Measurements from ENCODE around the gene CCDC34.
"Not testable (repeated sequence)": the region's sequence is repeated elsewhere in the genome, so short reads cannot be mapped to it uniquely, and the experiment has no call there.

Gene CCDC34

DNA sequence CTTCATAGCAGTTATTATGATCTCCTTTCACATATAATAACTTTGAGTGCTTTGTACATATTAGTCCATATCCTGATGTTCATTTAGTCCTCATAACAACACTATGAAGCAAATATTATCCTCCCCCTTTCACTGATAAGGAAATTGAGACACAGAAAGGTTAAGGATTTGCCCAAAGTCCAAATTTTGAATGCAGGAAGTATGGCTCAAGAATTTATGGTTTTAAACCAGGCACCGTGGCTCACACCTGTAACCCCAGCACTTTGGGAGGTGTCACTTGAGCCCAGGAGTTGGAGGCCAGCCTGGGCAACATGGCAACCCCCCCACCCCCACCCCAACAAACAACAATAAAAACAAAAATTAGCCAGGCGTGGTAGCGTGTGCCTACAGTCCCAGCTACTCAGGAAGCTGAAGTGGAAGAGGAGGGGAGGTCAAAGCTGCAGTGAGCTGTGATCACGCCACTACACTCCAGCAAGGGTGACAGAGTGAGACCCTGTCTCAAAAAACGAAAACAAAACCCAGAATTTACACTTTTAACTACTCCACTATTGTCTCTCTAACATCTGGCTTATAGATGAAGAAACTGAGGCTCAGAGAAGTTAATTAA is 8.6 kb downstream of the CCDC34 start:
- no peaks in the 10 kb centered on the region for H3K27me3 Mint-ChIP-seq
- no peak overlapping the region for H3K27ac Mint-ChIP-seq

DNA sequence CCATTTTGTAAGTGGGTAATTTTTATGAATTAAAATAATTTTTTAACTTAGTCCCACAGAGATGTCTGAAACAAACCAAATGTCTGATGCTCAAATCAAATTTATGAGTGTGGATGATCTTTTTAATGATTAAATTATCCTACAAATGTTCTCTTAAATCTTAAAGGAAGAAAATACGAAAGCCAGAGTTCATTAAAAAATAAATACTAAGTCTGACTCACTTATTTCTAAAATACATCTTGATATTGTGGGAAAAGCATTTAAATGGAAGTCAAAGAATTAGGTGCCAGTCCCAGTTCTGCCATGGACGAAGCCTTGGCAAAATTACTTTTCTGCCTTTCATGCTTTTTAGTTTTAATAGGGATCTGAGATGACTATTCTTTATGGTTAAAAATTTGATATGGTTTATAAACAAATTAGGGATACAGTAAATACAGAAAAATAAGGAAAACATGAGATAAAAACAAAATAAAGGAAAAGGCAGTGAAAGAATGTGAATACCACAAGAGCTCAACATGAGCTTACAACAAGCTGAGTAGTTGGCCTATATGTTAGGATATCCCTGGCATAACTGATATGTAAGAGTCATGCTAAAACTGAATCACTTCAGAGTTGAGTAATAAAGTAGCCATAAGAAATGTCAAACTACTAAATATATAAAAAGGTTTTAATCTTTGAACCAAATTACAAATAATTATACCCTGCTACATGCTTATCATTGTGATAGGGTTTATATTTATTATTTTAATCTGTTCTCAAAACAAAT is 9.2 kb downstream of the CCDC34 start:
- no peak overlapping the region for H3K4me3 Mint-ChIP-seq
- H3K9me3 Mint-ChIP-seq = no peaks in the 10 kb centered on the region
- H3K27me3 Mint-ChIP-seq = no peaks in the 10 kb centered on the region
- peaks cover 6% of the 10 kb centered on the region for H3K36me3 Mint-ChIP-seq
- peaks cover 4% of the 10 kb centered on the region for H3K4me1 Mint-ChIP-seq
- no peak overlapping the region for H3K27ac Mint-ChIP-seq

More for the DNA sequence above, 8.6 kb downstream of the CCDC34 start:
- peaks cover 4% of the 10 kb centered on the region for H3K4me1 Mint-ChIP-seq
- H3K9me3 Mint-ChIP-seq = no peaks in the 10 kb centered on the region
- H3K36me3 Mint-ChIP-seq = peaks cover 6% of the 10 kb centered on the region
- no peak overlapping the region for H3K4me3 Mint-ChIP-seq

DNA sequence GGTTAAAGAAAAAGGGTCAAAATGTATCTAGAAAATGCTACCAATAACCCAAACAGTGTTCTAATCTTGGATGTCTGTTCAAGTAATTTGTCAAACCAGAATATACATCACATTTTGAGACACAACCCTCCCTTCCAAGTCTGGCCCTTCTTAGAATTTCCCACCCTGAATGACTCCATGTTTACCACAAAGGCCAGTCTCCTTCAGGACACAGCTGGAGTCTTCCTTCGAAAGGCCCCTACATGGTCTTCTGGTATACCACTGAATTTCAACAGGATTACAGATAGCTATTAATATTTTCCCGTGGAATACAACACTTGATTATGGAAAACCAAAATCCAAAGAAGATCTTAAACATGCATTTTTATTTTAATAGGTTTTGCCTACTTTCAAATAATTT is 10.2 kb downstream of the CCDC34 start:
- peaks cover 6% of the 10 kb centered on the region for H3K36me3 Mint-ChIP-seq
- H3K4me3 Mint-ChIP-seq = no peak overlapping the region
- H3K27ac Mint-ChIP-seq = no peak overlapping the region
- H3K27me3 Mint-ChIP-seq = no peaks in the 10 kb centered on the region
- H3K4me1 Mint-ChIP-seq = no peaks in the 10 kb centered on the region
- H3K9me3 Mint-ChIP-seq = no peaks in the 10 kb centered on the region

DNA sequence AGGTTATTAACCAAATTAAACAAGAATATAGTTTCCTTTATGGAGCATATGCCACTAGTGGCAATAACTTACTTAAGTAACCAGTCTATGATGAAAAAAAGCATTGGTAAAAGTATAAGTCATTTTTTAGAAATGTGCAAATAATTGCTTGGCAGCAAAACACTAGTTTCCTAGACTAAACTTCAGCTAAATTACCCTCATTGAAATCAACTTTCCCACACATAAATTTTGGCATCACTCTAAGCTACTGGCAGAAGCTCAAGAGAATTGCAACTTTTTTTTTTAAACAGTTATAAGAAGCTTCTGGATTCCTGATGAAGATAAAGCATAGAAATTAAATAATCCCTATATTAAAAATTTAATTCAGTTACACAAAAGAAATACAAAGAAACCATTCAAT is 12.5 kb downstream of the CCDC34 start:
- Mint-ChIP-seq H3K27me3 (no peaks in the 10 kb centered on the region), H3K27ac (no peak overlapping the region), H3K9me3 (no peaks in the 10 kb centered on the region), H3K4me3 (no peak overlapping the region), H3K4me1 (no peaks in the 10 kb centered on the region), H3K36me3 (peaks cover 9% of the 10 kb centered on the region)

DNA sequence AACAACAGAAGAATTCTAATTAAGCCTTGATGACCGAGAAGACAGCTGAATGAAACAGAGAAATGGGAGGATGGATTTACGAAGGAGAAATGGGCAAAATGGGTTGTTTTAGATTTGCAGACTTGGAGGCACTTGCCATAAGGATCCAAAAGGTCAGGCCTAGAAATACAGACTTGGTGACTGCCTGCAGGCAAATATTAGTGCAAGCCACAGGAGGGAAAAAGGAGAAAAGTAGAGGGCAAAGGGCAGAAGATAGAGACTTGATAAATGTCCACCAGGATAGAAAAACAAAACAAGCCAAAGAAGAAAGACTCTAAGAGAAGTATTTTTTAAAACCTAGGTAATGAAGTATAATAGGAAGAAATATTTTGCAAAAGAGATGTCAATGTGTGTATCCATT is 13.1 kb downstream of the CCDC34 start:
- Mint-ChIP-seq H3K27me3 (no peaks in the 10 kb centered on the region), H3K27ac (no peak overlapping the region), H3K4me1 (no peaks in the 10 kb centered on the region), H3K4me3 (no peak overlapping the region), H3K36me3 (peaks cover 11% of the 10 kb centered on the region), H3K9me3 (no peaks in the 10 kb centered on the region)

DNA sequence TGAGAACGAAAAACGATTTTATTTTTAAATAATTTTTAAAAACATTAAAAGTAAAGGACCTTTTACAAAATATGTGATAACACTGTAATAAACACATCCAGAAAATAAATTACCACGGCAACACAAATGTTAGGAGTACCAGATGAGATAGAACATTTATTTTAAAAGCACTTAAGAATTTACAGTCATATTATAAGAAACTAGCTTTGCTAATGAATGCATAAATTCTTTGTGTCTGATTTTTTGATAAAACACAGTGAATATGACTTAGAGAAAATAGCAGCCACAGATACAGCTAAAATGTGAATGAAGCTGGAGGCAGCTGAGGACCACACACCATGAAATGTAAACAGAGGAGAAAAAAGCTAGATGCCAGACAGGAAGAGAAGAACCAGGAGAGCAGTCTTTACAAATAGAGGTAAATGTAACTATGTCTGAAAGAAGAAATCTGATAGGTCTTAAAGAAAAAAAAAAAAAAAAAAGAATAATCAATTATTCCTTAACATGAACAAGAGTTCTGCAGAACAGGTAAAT is 14.6 kb downstream of the CCDC34 start:
- Mint-ChIP-seq H3K36me3 (peaks cover 11% of the 10 kb centered on the region), H3K27ac (no peak overlapping the region)

DNA sequence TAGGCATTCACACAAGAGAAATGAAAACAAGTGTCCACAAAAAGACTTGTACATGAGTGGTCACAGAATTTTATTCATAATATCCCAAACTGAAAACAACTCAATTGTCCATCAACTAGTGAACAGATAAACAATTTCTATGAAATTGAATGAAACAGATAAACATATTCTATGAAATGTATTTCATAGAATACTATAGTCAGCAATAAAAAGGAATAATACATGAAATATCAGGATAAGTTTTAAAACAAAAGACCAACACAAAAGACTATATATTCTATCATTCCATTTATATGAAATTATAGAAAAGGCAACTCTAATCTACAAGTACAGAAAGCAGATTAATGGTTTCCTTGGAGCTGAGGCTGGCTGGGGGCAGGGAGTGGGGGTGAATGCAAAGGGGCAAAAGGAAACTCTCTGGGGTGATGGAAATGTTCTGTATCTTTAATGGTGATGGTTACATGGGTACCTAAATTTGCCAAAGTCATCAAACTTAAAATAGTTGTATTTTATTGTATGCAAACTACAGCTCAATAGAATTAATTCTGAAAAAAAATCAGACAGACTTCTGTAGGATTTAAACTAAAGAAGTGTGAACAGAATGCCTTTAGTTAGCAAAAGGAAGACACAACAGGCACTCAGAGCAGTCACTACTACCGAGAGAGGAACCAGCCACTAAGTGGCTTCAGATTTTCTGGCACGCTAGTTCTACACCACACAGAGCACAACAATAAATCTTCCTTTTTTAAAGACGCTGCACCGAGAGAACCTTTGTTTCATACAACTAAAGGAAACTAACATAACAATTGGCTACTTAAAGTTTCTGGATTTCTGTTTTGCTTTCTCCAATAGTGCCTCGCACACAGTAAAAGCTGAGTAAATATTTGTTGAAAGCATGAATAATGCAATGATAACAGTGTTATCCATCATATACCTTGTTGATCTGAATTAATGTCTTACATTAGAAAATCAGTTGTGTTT is 15.4 kb downstream of the CCDC34 start:
- H3K36me3 Mint-ChIP-seq = peaks cover 11% of the 10 kb centered on the region
- H3K9me3 Mint-ChIP-seq = no peaks in the 10 kb centered on the region
- H3K4me1 Mint-ChIP-seq = no peaks in the 10 kb centered on the region
- H3K27me3 Mint-ChIP-seq = no peaks in the 10 kb centered on the region
- no peak overlapping the region for H3K4me3 Mint-ChIP-seq
- no peak overlapping the region for H3K27ac Mint-ChIP-seq

More for the DNA sequence above, 14.6 kb downstream of the CCDC34 start:
- Mint-ChIP-seq H3K9me3 (no peaks in the 10 kb centered on the region), H3K4me3 (no peak overlapping the region), H3K27me3 (no peaks in the 10 kb centered on the region), H3K4me1 (no peaks in the 10 kb centered on the region)

DNA sequence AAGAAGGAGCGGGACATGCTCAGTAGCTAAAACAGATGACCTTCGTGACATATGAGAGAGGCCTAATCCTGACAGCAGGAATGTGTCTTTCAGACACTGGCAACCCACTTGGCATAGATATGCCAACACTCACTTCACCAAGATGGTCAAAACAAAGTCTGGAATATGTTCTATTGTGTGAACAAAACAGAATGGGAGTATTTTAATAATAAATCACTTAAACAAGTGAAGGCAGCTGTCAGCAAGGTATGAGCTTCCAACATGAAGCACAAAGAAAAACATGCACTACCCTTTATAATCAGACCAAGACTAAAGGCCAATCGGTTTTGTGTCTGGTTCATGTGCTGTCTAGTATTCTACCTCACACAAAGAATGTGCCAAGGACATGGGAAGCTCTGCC is 23.1 kb downstream of the CCDC34 start:
- H3K27ac Mint-ChIP-seq = no peak overlapping the region
- no peaks in the 10 kb centered on the region for H3K9me3 Mint-ChIP-seq
- no peaks in the 10 kb centered on the region for H3K27me3 Mint-ChIP-seq
- H3K4me3 Mint-ChIP-seq = no peak overlapping the region
- peaks cover 5% of the 10 kb centered on the region for H3K36me3 Mint-ChIP-seq
- no peaks in the 10 kb centered on the region for H3K4me1 Mint-ChIP-seq

DNA sequence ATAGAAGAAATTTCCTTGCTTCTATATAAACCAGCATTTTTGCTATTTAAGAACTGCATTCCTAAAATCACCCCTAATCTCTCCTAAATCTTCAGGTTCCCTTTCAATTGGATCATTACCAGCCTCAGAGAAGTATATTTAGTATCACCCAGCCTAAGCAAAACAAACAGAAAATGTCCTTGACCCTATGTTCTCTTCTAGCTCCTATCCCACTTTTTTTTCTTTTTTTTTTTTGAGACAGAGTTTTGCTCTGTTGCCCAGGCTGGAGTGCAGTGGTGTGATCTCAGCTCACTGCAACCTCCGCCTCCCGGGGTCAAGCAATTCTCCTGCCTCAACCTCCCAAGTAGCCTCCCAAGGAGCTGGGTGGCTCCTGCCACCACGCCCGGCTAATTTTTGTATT is 28.3 kb downstream of the CCDC34 start:
- not testable (repeated sequence) for H3K4me1 Mint-ChIP-seq, H3K4me3 Mint-ChIP-seq, H3K9me3 Mint-ChIP-seq, H3K27me3 Mint-ChIP-seq, H3K27ac Mint-ChIP-seq, H3K36me3 Mint-ChIP-seq

DNA sequence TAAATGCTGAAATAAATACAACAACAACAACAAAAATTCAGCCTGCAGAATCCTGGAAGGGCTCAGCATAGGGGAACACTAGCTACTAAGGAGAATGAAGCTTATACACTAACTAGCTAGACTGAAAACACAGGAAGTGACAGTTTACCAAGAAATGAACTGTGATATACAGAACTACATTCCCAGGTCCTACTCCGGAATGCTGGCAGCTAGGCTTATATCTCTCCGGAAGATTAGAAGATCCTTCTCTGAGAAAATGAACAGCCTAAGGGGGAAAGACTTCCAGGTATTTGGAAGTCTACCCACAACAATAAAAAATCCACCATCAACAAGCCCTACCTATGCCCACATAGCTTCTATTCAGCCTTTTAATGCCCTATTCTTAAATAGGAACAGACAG is 31.0 kb downstream of the CCDC34 start:
- Mint-ChIP-seq H3K36me3 (peaks cover 9% of the 10 kb centered on the region), H3K27ac (no peak overlapping the region), H3K4me1 (no peaks in the 10 kb centered on the region), H3K27me3 (no peaks in the 10 kb centered on the region), H3K9me3 (no peaks in the 10 kb centered on the region), H3K4me3 (no peak overlapping the region)

DNA sequence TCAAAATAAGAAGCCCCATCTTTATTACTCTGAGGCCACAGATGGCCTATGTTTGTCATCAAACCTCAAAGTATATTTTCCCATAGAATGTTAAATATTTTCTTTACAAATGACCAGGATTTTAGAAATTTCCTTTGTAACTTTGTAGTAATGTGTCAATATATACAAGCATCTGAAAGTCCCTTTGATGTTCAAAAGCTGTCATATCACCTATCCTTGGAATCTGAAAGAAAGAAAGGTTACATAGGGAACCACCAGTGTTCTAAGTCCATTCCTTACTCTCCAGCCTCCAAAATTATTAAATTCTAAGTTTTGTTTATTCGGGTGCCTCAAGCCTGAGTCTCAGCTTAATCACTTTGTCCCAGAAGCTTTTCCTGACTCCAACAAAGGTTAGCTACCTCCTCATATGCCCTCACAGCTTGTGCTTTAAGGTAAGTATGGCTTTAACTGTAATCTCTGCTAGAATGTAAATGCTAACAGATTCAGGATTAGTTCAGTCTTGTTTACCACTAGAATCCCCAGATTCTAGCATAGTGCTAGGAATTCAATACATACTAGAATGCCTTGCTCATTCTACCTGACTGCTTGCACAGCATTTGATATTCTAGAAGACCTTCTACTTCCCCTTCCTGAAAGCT is 32.3 kb downstream of the CCDC34 start:
- Mint-ChIP-seq H3K4me1 (no peaks in the 10 kb centered on the region), H3K36me3 (peaks cover 4% of the 10 kb centered on the region), H3K27me3 (no peaks in the 10 kb centered on the region), H3K9me3 (no peaks in the 10 kb centered on the region), H3K27ac (no peak overlapping the region), H3K4me3 (no peak overlapping the region)

DNA sequence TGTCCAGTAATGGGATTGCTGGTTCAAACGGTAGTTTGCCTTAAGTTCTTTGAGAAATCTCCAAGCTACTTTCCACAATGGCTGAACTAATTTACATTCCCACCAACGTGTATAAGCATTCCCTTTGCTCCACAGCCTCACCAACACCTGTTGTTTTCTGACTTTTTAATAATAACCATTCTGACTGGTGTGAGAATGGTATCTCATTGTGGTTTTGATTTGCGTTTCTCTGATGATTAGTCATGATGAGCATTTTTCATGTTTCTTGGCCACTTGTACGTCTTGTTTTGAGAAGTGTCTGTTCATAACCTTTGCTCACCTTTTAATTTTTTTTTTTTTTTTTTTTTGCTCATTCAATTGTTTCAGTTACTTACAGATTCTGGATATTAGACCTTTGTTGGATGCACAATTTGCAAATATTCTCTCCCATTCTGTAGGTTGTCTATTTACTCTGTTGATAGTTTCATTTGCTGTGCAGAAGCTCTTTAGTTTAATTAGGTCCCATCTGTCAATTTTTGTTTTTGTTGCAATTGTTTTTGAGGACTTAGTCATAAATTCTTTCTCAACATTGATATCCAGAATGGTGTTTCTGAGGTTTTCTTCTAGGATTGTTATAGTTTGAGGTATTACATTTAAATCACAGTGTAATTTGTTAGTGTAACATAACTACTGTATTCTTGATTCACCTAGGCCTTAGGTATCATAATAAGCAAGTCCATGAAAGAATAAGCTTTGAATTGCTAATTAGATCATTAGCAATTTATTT is 33.0 kb downstream of the CCDC34 start:
- Mint-ChIP-seq H3K36me3 (peaks cover 4% of the 10 kb centered on the region), H3K27me3 (no peaks in the 10 kb centered on the region), H3K27ac (no peak overlapping the region), H3K9me3 (no peaks in the 10 kb centered on the region), H3K4me1 (no peaks in the 10 kb centered on the region), H3K4me3 (no peak overlapping the region)

DNA sequence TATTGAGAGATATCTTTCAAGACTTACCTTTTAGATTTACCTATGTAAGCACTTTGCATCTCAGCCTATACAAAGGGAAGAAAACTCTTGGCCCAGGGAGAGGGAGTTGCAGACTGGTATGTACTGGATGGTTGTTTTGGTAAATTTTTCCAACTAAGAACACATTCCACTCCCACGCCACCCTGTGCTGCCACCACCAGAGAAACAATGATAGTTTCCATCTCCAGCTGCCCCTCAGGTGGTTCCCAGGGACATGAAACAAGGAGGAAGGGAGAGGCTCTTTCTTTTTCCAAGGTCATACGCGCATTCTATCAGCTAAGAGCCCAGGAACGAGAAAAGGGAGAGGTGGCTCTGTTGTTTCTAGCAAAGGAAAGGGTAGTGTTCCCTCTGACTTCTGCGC is 34.4 kb downstream of the CCDC34 start:
- no peaks in the 10 kb centered on the region for H3K27me3 Mint-ChIP-seq
- no peaks in the 10 kb centered on the region for H3K4me1 Mint-ChIP-seq
- H3K4me3 Mint-ChIP-seq = no peak overlapping the region
- no peak overlapping the region for H3K27ac Mint-ChIP-seq
- no peaks in the 10 kb centered on the region for H3K9me3 Mint-ChIP-seq
- peaks cover 2% of the 10 kb centered on the region for H3K36me3 Mint-ChIP-seq

DNA sequence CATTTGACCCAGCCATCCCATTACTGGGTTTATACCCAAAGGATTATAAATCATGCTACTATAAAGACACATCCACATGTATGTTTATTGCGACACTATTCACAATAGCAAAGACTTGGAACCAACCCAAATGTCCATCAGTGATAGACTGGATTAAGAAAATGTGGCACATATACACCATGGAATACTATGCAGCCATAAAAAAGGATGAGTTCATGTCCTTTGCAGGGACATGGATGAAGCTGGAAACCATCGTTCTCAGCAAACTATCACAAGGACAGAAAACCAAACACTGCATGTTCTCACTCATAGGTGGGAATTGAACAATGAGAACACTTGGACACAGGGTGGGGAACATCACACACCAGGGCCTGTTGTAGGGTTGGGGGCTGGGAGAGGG is 36.0 kb downstream of the CCDC34 start:
- not testable (repeated sequence) for H3K27ac Mint-ChIP-seq, H3K9me3 Mint-ChIP-seq

DNA sequence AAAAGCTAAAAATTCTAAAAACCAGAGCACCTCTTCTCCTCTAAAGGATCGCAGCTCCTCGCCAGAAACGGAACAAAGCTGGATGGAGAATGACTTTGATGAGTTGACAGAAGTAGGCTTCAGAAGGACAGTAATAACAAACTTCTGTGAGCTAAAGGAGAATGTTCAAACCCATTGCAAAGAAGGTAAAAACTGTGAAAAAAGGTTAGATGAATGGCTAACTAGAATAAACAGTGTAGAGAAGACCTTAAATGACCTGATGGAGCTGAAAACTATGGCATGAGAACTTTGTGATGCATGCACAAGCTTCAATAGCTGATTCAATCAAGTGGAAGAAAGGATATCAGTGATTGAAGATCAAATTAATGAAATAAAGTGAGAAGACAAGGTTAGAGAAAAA is 40.8 kb downstream of the CCDC34 start:
- not testable (repeated sequence) for H3K4me1 Mint-ChIP-seq, H3K9me3 Mint-ChIP-seq, H3K27ac Mint-ChIP-seq, H3K36me3 Mint-ChIP-seq, H3K27me3 Mint-ChIP-seq, H3K4me3 Mint-ChIP-seq

More for the DNA sequence above, 36.0 kb downstream of the CCDC34 start:
- H3K36me3 Mint-ChIP-seq, H3K4me1 Mint-ChIP-seq, H3K27me3 Mint-ChIP-seq, H3K4me3 Mint-ChIP-seq: not testable (repeated sequence)

Data from activated naive CD4-positive, alpha-beta T cell treated with anti-CD3 and anti-CD28 coated beads, Interleukin-2, amount 50 U/mL, for 24 hours (primary cell).